Prostate gland (tissue), 2 donors: Measurements from ENCODE around the gene MVB12B. TPM values are rescaled to one million over a fixed set of nuclear protein-coding genes. Genes with fewer than 3 reads are reported as not detected.

Source experiments
- DNase-seq: peaks from one replicate; pipeline ENCODE4 v3.0.0-alpha.2; 2019; ENCODE audit warnings: low spot score
- H3K27ac ChIP-seq, 2 donors: fragments of 200-600 bp; sonication (generic); 2 replicates each; pipeline ENCODE4 v1.5.1; 2017 to 2019
- H3K27me3 ChIP-seq: fragments of 200-600 bp; sonication (generic); replicated peaks from 2 replicates; pipeline ENCODE4 v1.5.1; 2019; ENCODE audit not compliant: insufficient read depth
- H3K36me3 ChIP-seq, 2 donors: fragments of 200-600 bp; sonication (generic); 1 replicate in 1 of 2; 2 replicates in 1 of 2; pipeline versions ENCODE4 v1.5.1 to v1.8.1; 2017 to 2019
- H3K4me1 ChIP-seq: fragments of 200-600 bp; sonication (generic); replicated peaks from 2 replicates; pipeline ENCODE4 v1.5.1; 2019
- H3K4me3 ChIP-seq, 2 donors: fragments of 200-600 bp; sonication (generic); 2 replicates each; pipeline ENCODE4 v1.5.1; 2017 to 2019
- H3K9me3 ChIP-seq: fragments of 200-600 bp; sonication (generic); 2 replicates; pipeline ENCODE4 v1.5.1; 2017
- POLR2A ChIP-seq: fragments of 450-650 bp; IDR thresholded peaks from one replicate; pipeline ENCODE4 v1.6.1; 2016; ENCODE audit warnings: antibody characterized with exemption, mild to moderate bottlenecking
- POLR2AphosphoS5 ChIP-seq: sonication (generic); formaldehyde crosslinking; IDR thresholded peaks from one replicate; pipeline ENCODE4 v1.6.1; 2017; ENCODE audit warnings: antibody characterized with exemption
- WGBS: methylation state at CpG from one replicate; pipeline ENCODE4 v1.1.5; 2018; 5-methylcytosine and 5-hydroxymethylcytosine counted together
- intact Hi-C: fragments of 100-400 bp; cut with DNase I; formaldehyde crosslinking; loops from one replicate; pipeline ENCODE4 v1.14.2; 2022
- total RNA-seq, 2 donors: library from RNA; depleted of rRNA; stranded (reverse); fragments of >200 nt; gene quantifications; one replicate each; pipeline ENCODE4 v1.1.0, GENCODE V29; 2016
- TF ChIP-seq, protein P1 (sequence below), 4 experiments: fragments of 200-600 bp in 2 of 4; fragments of 450-650 bp in 2 of 4; sonication (generic) in 2 of 4; IDR thresholded peaks; 1 replicate in 3 of 4; 2 replicates in 1 of 4; pipeline ENCODE4 v1.5.1; 2016 to 2019; ENCODE audit warnings: antibody characterized with exemption in 4 of 4, mild to moderate bottlenecking in 2 of 4, moderate library complexity in 2 of 4

The MVB12B gene
- total RNA-seq, 2 donors from 2014 or later = 17.3 to 28.4 TPM

- H3K27ac ChIP-seq = no peak overlapping the region
- WGBS = 83% methylated on average over 4 of the region's 4 CpGs
- intact Hi-C loops = loop anchor here (5.0 kb wide), 1 partner anchor 80 kb away; no protein-coding TSS in a partner anchor
- no peak for DNase-seq
- H3K4me1 ChIP-seq = no peaks in the 10 kb centered on the region
- no peaks in the 10 kb centered on the region for H3K36me3 ChIP-seq
- no peak overlapping the region for H3K4me3 ChIP-seq
- H3K9me3 ChIP-seq = no peaks in the 10 kb centered on the region
- H3K27me3 ChIP-seq = no peaks in the 10 kb centered on the region
- TF ChIP-seq, protein P1, sequence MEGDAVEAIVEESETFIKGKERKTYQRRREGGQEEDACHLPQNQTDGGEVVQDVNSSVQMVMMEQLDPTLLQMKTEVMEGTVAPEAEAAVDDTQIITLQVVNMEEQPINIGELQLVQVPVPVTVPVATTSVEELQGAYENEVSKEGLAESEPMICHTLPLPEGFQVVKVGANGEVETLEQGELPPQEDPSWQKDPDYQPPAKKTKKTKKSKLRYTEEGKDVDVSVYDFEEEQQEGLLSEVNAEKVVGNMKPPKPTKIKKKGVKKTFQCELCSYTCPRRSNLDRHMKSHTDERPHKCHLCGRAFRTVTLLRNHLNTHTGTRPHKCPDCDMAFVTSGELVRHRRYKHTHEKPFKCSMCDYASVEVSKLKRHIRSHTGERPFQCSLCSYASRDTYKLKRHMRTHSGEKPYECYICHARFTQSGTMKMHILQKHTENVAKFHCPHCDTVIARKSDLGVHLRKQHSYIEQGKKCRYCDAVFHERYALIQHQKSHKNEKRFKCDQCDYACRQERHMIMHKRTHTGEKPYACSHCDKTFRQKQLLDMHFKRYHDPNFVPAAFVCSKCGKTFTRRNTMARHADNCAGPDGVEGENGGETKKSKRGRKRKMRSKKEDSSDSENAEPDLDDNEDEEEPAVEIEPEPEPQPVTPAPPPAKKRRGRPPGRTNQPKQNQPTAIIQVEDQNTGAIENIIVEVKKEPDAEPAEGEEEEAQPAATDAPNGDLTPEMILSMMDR (IDR thresholded peaks at IDR 0.05) = peak in 3 of 4 experiments; percentile 22 to 53 (median 50)
- TF ChIP-seq POLR2A = no peak
Observed at GRCh38 chr9:126317513-126317912, 9.1 kb upstream of the MVB12B start.

DNA sequence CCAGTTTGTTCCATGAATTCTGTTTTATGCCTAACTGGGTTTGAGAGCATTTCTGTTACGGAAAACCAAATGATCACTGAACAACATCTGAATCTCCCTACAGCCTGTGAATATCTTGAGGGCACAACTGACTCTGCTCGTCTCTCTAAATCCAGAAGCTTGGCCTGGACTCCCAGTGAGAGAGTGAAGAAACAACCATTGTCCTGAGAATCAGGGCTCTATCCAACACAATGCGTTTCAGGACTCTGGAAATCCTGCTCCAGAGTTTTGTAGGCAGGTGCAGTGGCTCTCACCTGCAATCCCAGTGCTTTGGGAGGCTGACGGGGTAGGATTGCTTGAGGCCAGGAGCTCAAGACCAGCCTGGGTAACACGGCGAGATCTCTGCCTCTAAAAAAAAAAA, 7.8 kb upstream of the MVB12B start:
- H3K27ac ChIP-seq = no peak overlapping the region
- H3K27me3 ChIP-seq = no peaks in the 10 kb centered on the region
- H3K9me3 ChIP-seq = no peaks in the 10 kb centered on the region
- intact Hi-C loops = loop anchor here (5.0 kb wide), 1 partner anchor 78 kb away; no protein-coding TSS in a partner anchor
- no peak for TF ChIP-seq POLR2A
- TF ChIP-seq POLR2AphosphoS5 = no peak
- TF ChIP-seq, protein P1 (IDR thresholded peaks at IDR 0.05) = no peak
- DNase-seq = no peak
- whole genome bisulfite sequencing = 93% methylated on average over 6 of the region's 6 CpGs
- no peak overlapping the region for H3K4me3 ChIP-seq
- H3K4me1 ChIP-seq = no peaks in the 10 kb centered on the region
- H3K36me3 ChIP-seq = no peaks in the 10 kb centered on the region

GRCh38 chr9:126319671-126320070, 7.0 kb upstream of the MVB12B start:
- Histone ChIP-seq H3K9me3 (no peaks in the 10 kb centered on the region), H3K4me1 (no peaks in the 10 kb centered on the region), H3K27ac (no peak overlapping the region), H3K36me3 (no peaks in the 10 kb centered on the region), H3K27me3 (no peaks in the 10 kb centered on the region), H3K4me3 (no peak overlapping the region)
- no peak for DNase-seq
- WGBS = 77% methylated on average over 5 of the region's 5 CpGs
- intact Hi-C loops = loop anchor here (5.0 kb wide), 1 partner anchor 78 kb away; no protein-coding TSS in a partner anchor
- TF ChIP-seq POLR2A = no peak
- TF ChIP-seq POLR2AphosphoS5 = no peak
- TF ChIP-seq, protein P1 (IDR thresholded peaks at IDR 0.05) = no peak

DNA sequence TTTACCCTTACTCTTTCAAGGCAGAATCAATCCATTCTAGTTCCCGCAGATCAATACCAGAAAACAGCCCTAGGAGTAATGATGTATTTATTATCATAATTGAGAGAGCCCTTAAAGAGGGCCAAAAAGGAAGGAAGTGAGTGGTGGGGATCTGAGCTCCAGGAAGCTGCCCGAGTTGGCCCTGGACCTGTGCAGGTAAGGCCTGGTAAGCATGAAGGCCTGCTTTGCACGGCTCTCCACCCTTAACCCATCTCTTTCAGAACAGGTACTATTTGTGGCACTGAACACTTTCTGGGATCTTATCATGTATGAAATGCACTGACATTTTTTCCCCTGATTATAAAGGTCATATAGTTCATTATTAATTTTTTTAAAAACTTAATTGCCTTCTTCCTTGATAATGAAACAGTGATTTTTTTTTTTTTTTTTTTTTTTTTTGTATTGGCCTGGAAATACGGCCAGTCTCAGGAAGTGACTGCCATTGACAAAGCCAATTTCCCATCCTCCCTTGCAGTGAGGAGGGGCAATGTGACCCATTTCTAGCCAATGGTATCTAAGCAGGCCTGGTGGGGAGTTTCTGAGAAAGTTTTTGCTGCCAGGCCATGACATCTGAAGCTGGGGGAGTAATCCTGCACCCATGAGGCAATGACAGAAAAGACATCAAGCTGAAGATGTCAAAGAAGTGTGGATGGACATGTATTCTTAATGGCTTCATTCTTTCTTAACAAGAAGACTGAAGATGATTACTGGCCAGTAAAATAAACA, 6.3 kb upstream of the MVB12B start:
- H3K4me3 ChIP-seq = no peak overlapping the region
- H3K9me3 ChIP-seq = no peaks in the 10 kb centered on the region
- no peaks in the 10 kb centered on the region for H3K36me3 ChIP-seq
- intact Hi-C loops = no loop called here
- DNase-seq = no peak
- no peak for TF ChIP-seq POLR2A
- WGBS = 74% methylated on average over 4 of the region's 4 CpGs
- no peak overlapping the region for H3K27ac ChIP-seq
- no peaks in the 10 kb centered on the region for H3K27me3 ChIP-seq
- no peaks in the 10 kb centered on the region for H3K4me1 ChIP-seq

- no peaks in the 10 kb centered on the region for H3K36me3 ChIP-seq
- intact Hi-C loops = no loop called here
- DNase-seq = no peak
- TF ChIP-seq POLR2AphosphoS5 = no peak
- TF ChIP-seq, protein P1 (IDR thresholded peaks at IDR 0.05) = no peak
- H3K9me3 ChIP-seq = no peaks in the 10 kb centered on the region
- no peaks in the 10 kb centered on the region for H3K4me1 ChIP-seq
- H3K4me3 ChIP-seq = no peak overlapping the region
- H3K27me3 ChIP-seq = no peaks in the 10 kb centered on the region
- WGBS = 92% methylated on average over 1 of the region's 1 CpG
- H3K27ac ChIP-seq = no peak overlapping the region
Observed at GRCh38 chr9:126321742-126322141, 4.9 kb upstream of the MVB12B start.
